Hematopoietic multipotent progenitor cell treated with erythropoietin and hydrocortisone succinate and interleukin-3 and kit ligand, for 4 days (in vitro differentiated cells): ENCODE results near the gene S100A2.
"Not testable (repeated sequence)": the region's sequence is repeated elsewhere in the genome, so short reads cannot be mapped to it uniquely, and the experiment has no call there.

Experiments used
- DNase-seq: peaks from one replicate; pipeline ENCODE4 v3.0.0-alpha.2; 2015

Gene S100A2

DNA sequence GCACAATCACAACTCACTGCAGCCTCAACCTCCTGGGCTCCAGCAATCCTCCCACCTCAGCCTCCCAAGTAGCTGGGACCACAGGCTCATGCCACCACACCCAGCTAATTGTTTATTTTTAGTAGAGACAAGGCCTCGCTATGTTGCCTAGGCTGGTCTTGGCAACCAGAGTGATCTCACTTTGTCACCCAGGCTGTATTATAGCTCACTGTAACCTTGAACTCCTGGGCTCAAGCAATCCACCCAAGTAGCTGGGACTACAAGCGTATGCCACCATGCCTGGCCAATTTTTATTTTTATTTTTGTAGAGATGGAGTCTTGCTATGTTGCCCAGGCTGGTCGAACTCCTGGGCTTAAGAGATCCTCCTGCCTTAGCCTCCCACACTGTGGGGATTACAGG is 3.6 kb downstream of the S100A2 start:
- not testable (repeated sequence) for DNase-seq

GRCh38 chr1:153561466-153561985 is 4.1 kb downstream of the S100A2 start:
- DNase-seq: no peak

DNA sequence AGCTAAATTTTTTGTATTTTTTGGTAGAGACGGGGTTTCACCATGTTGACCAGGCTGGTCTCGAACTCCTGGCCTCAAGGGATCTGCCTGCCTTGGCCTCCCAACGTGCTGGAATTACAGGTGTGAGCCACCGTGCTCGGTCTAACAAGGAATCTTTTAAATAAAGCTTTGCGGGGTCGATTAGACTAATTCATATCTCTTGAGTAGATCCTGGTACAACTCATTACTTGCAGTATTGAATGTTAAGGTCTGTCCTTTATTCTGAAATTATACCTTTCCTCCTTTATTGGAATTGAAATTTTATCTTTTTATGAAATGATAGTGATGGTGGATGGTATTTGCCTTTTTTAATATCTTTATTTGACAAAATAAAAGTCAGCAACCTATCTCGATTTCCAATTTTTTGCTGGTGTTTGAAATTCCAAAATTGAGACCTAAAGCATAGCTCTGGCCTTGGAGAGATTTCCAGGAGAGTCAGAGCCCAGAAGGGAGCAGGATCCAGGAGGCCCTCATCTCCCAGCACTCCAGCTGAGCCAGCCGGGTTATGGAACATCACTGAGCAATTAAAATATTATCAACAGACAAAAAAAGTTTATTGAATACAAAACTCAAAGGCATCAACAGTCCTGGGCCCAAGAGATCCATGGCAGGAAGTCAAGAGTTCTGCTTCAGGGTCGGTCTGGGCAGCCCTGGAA is 4.7 kb downstream of the S100A2 start:
- DNase-seq: no peak

DNA sequence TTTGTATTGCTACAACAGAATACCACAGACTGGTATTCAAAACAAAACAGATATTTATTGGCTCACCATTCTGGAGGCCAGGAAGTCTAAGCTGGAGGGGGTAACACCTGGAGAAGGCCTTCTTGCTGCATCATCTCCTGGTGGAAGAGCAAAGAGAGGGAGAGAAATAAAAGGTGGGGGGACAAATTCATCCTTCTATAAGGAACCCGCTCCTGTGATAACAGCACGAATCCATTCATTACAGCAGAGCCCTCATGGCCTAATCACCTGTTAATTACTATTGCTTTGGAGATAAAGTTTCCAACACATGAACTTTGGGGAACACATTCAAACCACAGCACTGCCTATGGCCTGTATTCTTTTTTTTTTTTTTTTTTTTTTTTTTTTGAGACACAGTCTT is 5.4 kb downstream of the S100A2 start:
- no peak for DNase-seq

GRCh38 chr1:153557877-153558276 is 7.8 kb downstream of the S100A2 start:
- DNase-seq: no peak

- no peak for DNase-seq
Measured at GRCh38 chr1:153556348-153556747, 9.3 kb downstream of the S100A2 start.

DNA sequence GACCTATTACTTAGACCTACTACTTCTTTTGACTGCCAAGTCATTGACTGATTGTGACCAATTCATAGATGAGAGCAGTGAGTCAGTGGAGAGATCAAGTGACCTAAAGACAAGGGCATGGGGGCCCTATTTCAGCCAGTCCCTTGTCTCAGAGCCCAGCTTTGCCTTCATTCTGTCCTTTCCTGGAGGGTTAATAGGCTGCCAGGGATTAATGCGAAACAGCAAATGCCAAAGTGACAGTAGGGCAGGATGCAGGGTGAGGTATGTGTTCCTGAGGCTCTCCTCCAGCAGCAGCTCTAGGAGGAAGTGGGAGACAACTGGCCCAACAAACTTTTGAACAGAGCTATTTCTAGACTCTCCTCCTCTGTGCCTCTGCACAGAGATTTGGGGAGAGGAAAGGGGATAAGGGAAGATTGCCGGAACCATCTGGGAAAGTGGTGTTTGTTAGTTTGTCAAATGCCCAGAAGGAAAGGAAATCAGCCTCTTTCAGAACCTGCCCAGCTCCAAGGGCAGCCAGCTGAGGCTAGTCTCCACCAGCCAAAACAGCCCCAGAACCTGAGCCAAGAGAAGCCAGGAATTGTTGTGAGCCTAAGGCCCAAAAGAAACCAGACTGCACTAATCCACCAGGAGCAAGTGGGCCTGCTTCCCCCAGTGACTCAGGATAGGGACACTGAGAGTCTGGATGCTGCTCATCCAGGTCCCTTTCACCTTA is 11.7 kb downstream of the S100A2 start:
- no peak for DNase-seq

GRCh38 chr1:153553096-153553495 is 12.5 kb downstream of the S100A2 start:
- DNase-seq: no peak

- DNase-seq: no peak
Measured at GRCh38 chr1:153552335-153552734, 13.3 kb downstream of the S100A2 start.

- DNase-seq: peak; percentile 66
Measured at GRCh38 chr1:153550827-153551500, 14.7 kb downstream of the S100A2 start.

DNA sequence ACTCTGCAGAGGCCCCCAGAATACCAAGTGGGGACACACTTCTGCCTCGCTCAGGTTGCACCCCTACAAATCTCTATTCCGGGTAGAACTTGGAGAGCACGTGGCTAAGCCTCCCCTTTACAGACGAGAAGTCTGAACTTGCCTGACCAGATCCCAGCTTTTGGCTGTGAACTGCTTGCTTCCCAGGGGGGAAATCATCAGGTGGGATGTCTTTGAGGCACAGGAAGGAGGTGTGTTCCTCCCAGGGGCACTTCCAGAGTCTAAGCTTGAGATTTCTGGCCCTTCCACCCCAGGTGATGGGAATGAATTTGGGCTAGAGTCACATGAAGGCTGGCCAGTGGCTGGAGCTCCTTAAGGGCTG is 15.3 kb downstream of the S100A2 start:
- no peak for DNase-seq

- no peak for DNase-seq
Measured at GRCh38 chr1:153549741-153550397, 15.8 kb downstream of the S100A2 start.

GRCh38 chr1:153548722-153549688 is 16.6 kb downstream of the S100A2 start, which contains the start of gene S100A3:
Gene S100A3 (minus strand): TSS chr1:153549258. CDS start chr1:153548485, 773 bp downstream.
- peak; percentile 42 for DNase-seq

- DNase-seq: peak; percentile 72
Measured at GRCh38 chr1:153547560-153548551, 17.8 kb downstream of the S100A2 start.

DNA sequence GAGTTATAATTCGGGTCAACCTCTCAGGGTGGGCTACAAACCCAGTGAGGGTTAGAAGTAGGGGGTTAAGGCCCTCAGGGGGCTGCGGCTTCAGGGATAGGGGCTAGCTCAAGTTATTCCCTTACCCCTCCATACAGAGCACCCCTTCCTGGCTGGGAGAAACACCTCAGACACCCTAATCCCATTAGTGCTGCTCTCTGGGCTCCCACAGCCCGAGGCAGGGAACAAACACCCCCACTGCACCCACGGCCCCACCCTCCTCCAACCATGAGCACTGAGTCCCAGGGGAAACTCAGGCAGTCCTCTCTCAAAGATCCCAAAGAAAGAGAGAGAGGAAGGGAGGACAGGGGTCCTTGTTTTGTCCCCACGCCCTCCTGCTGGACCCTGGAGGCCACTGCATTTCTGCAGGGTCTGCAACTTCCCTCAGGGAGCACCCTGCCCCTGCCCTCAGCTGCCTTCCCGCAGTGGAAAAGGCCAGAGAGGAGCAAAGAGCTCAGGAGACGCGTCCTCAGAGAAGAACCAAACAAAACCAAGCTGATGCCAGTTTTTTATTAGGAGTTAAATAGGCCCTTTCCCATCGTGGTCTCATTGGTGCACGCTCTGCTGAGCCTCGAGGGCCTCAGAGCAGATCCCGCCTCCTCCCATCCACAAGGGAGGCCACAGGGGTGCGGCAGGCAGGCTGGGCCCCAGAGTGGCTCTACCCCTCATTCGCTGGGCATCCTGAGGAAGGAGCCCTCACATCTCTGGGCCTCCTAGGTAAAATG is 18.7 kb downstream of the S100A2 start:
- DNase-seq: peak; percentile 71

- DNase-seq: no peak
Measured at GRCh38 chr1:153546371-153546770, 19.3 kb downstream of the S100A2 start.

- DNase-seq: peak; percentile 99
Measured at GRCh38 chr1:153545067-153546055, 20.3 kb downstream of the S100A2 start, which contains the start of gene S100A4. Gene S100A4 (minus strand): TSS chr1:153545806. CDS start chr1:153544794, 1,012 bp downstream.

DNA sequence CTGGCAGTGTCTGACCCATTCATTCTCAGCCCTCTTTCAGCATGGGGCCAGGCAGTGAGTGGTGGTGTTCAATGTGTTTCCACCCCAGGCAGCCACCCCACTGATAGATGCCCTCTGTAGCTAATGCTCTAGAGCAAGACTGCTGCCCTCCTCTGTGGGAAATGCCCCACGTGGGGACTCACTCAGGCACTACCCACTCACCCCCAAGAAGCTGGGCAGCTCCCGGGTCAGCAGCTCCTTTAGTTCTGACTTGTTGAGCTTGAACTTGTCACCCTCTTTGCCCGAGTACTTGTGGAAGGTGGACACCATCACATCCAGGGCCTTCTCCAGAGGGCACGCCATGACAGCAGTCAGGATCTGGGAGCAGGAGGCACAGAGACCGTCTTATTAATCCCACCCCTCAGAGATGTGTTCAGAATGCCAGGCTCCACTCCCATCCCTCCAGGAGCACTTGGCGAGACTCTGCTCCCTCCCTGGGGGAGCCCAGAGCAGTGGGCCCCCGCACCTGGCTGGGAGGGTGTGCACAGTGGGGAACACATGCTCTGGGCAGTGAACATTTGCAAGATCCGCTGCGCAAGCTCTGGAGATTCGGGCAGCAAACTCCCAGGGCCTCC is 21.1 kb downstream of the S100A2 start:
- DNase-seq: no peak
